ENCODE data around the gene MCM5. TPM values are rescaled to one million over a fixed set of nuclear protein-coding genes. Genes with fewer than 3 reads are reported as not detected.

MCM5 gene
- total RNA-seq, 1 donor = 192 TPM

- no peak for DNase-seq (ENCODE audit: low read depth in 2 of 3, low spot score in 2 of 3)
Observed at GRCh38 chr22:35377735-35378134, 22.2 kb upstream of the MCM5 start.

- DNase-seq (ENCODE audit: low read depth in 2 of 3, low spot score in 2 of 3) = no peak
Observed at GRCh38 chr22:35378621-35379020, 21.3 kb upstream of the MCM5 start.

- no peak for DNase-seq (ENCODE audit: low read depth in 2 of 3, low spot score in 2 of 3)
Observed at GRCh38 chr22:35379146-35379993, 20.6 kb upstream of the MCM5 start.

- DNase-seq (ENCODE audit: low read depth in 2 of 3, low spot score in 2 of 3) = no peak
Observed at GRCh38 chr22:35380013-35380412, 19.9 kb upstream of the MCM5 start.

- peak in 2 of 3 donors; percentile 65 for DNase-seq (ENCODE audit: low read depth in 2 of 3, low spot score in 2 of 3)
Observed at GRCh38 chr22:35380537-35381423, 19.2 kb upstream of the MCM5 start, which contains the start of gene HMOX1. Gene HMOX1 (plus strand): TSS chr22:35381096. CDS start chr22:35381174, 78 bp downstream.

- DNase-seq (ENCODE audit: low read depth in 2 of 3, low spot score in 2 of 3) = no peak
Observed at GRCh38 chr22:35381424-35382009, 18.4 kb upstream of the MCM5 start.

GRCh38 chr22:35383679-35384071 lies 16.3 kb upstream of the MCM5 start:
- DNase-seq (ENCODE audit: low read depth in 2 of 3, low spot score in 2 of 3) = no peak

GRCh38 chr22:35384527-35384926 lies 15.4 kb upstream of the MCM5 start:
- DNase-seq (ENCODE audit: low read depth in 2 of 3, low spot score in 2 of 3) = no peak

GRCh38 chr22:35384975-35385588 lies 14.9 kb upstream of the MCM5 start:
- no peak for DNase-seq (ENCODE audit: low read depth in 2 of 3, low spot score in 2 of 3)

- no peak for DNase-seq (ENCODE audit: low read depth in 2 of 3, low spot score in 2 of 3)
Observed at GRCh38 chr22:35386670-35387288, 13.2 kb upstream of the MCM5 start.

GRCh38 chr22:35390933-35391332 lies 9.0 kb upstream of the MCM5 start:
- DNase-seq (ENCODE audit: low read depth in 2 of 3, low spot score in 2 of 3) = no peak

- DNase-seq (ENCODE audit: low read depth in 2 of 3, low spot score in 2 of 3) = no peak
Observed at GRCh38 chr22:35392357-35392756, 7.6 kb upstream of the MCM5 start.

GRCh38 chr22:35393116-35394010 lies 6.6 kb upstream of the MCM5 start:
- no peak for DNase-seq (ENCODE audit: low read depth in 2 of 3, low spot score in 2 of 3)

- DNase-seq (ENCODE audit: low read depth in 2 of 3, low spot score in 2 of 3) = no peak
Observed at GRCh38 chr22:35394011-35394312, 6.0 kb upstream of the MCM5 start.

GRCh38 chr22:35394810-35395563 lies 5.0 kb upstream of the MCM5 start:
- no peak for DNase-seq (ENCODE audit: low read depth in 2 of 3, low spot score in 2 of 3)

- peak in 2 of 3 donors; percentile 49 to 79 for DNase-seq (ENCODE audit: low read depth in 2 of 3, low spot score in 2 of 3)
Observed at GRCh38 chr22:35396622-35397021, 3.3 kb upstream of the MCM5 start.

- DNase-seq (ENCODE audit: low read depth in 2 of 3, low spot score in 2 of 3) = no peak
Observed at GRCh38 chr22:35397095-35397904, 2.6 kb upstream of the MCM5 start.

GRCh38 chr22:35398591-35398973 lies 1.4 kb upstream of the MCM5 start:
- DNase-seq (ENCODE audit: low read depth in 2 of 3, low spot score in 2 of 3) = no peak

All from hematopoietic multipotent progenitor cell (in vitro differentiated cells).